ENCODE results near the gene OSBP2.

The OSBP2 gene

DNA sequence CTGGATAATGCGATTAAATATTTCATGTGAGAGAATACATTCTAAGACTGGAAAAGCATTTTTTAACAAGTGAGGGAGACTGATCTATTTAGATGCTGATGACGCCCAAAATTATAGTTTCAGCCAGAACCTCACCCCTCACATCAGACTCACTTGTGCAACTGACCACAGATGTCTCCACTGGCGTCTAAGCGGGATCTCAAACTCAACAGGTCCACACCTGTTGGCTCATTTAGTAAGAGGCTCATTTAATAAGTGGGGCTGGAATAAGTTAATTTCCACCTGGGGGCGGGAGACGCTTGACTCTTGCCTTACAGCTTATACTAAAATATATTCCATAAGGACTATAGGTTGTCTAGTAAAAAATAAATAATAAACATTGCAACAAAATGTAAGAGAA, 226.4 kb downstream of the OSBP2 start:
- H3K9me3 ChIP-seq (ENCODE audit: low read length): no peaks in the 10 kb centered on the region
- H3K27ac ChIP-seq (ENCODE audit: low read depth, low read length): no peak overlapping the region
- H3K27me3 ChIP-seq (ENCODE audit: control insufficient read depth in 1 of 2, insufficient read depth in 2 of 2, low read length in 2 of 2): no peaks in the 10 kb centered on the region
- no peak overlapping the region for H3K9ac ChIP-seq (ENCODE audit: low read length)
- peaks cover 9% of the 10 kb centered on the region for H3K36me3 ChIP-seq (ENCODE audit: insufficient read depth, low read length)
- peaks cover 13% of the 10 kb centered on the region for H3K4me1 ChIP-seq (ENCODE audit: insufficient read depth, low read length)
- peak overlapping the region in 1 of 2 donors; percentile 58 for H3K4me3 ChIP-seq (ENCODE audit: low read depth in 1 of 2, low read length in 2 of 2)

- Histone ChIP-seq H3K27me3 (ENCODE audit: control insufficient read depth in 1 of 2, insufficient read depth in 2 of 2, low read length in 2 of 2) (no peaks in the 10 kb centered on the region), H3K9me3 (ENCODE audit: low read length) (no peaks in the 10 kb centered on the region), H3K4me3 (ENCODE audit: low read depth in 1 of 2, low read length in 2 of 2) (peak overlapping the region; percentile 14 to 58), H3K4me1 (ENCODE audit: insufficient read depth, low read length) (peaks cover 13% of the 10 kb centered on the region), H3K9ac (ENCODE audit: low read length) (peak overlapping the region; percentile 27), H3K36me3 (ENCODE audit: insufficient read depth, low read length) (peaks cover 19% of the 10 kb centered on the region), H3K27ac (ENCODE audit: low read depth, low read length) (peak overlapping the region; percentile 56)
Observed at GRCh38 chr22:30922151-30922611, 227.5 kb downstream of the OSBP2 start.

DNA sequence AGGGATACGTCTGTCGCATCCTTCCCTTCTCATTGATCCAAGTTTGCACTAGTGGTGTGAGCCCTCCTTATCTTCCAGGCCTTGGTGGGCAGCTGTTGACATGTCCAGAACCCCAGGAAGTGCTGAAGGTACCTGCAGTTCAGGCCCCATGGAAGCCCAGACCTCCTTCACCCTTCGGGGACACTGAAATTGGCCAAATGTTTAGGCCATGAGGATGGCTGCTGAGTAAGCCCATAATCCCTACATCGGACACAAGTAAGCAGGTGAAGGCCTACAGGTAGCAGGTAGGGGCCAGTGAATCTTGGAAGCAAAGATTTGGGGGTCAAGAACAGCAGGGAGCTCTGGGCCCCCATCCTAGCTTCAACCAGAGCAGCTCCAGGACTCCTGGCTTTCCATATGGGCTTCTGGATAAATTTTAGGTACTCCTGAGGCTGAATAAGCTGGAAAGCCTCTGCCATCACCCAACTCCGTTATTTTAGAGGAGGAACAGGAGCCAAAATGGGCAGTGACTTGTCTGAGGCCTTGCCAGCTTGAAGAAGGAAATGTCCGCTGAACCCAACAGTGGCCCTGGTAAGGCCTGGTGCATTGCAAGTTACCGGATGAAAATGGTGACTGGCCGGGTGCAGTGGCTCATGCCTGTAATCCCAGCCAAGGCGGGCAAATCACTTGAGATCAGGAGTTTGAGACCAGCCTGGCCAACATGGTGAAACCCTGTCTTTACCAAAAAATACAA, 228.7 kb downstream of the OSBP2 start:
- no peaks in the 10 kb centered on the region for H3K9me3 ChIP-seq (ENCODE audit: low read length)
- H3K4me3 ChIP-seq (ENCODE audit: low read depth in 1 of 2, low read length in 2 of 2): no peak overlapping the region
- no peak overlapping the region for H3K27ac ChIP-seq (ENCODE audit: low read depth, low read length)
- H3K9ac ChIP-seq (ENCODE audit: low read length): no peak overlapping the region
- peaks cover 31% of the 10 kb centered on the region for H3K36me3 ChIP-seq (ENCODE audit: insufficient read depth, low read length)
- H3K4me1 ChIP-seq (ENCODE audit: insufficient read depth, low read length): peaks cover 13% of the 10 kb centered on the region
- H3K27me3 ChIP-seq (ENCODE audit: control insufficient read depth in 1 of 2, insufficient read depth in 2 of 2, low read length in 2 of 2): no peaks in the 10 kb centered on the region

DNA sequence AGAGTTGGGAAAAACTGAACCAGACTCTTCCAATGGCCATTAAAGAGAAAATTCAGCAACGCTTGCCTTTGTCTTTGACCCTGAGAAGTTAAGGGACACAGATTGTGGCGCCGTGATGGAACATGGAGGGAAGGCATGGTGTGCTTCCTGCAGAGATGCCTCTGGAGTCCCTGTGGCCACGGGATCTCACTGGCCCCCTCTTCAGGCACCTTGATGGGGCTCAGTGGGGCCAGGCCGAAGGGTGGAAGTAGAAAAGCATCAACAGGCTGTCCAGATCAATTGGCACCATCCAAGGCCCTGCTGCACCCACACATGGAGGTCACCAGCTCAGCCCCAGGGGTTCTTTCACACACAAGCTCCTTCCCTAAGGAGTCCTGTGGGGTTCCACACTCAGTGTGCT, 231.0 kb downstream of the OSBP2 start:
- Histone ChIP-seq H3K9ac (ENCODE audit: low read length) (no peak overlapping the region), H3K9me3 (ENCODE audit: low read length) (no peaks in the 10 kb centered on the region), H3K27ac (ENCODE audit: low read depth, low read length) (no peak overlapping the region), H3K4me3 (ENCODE audit: low read depth in 1 of 2, low read length in 2 of 2) (no peak overlapping the region), H3K4me1 (ENCODE audit: insufficient read depth, low read length) (peaks cover 13% of the 10 kb centered on the region), H3K36me3 (ENCODE audit: insufficient read depth, low read length) (peaks cover 46% of the 10 kb centered on the region), H3K27me3 (ENCODE audit: control insufficient read depth in 1 of 2, insufficient read depth in 2 of 2, low read length in 2 of 2) (no peaks in the 10 kb centered on the region)

DNA sequence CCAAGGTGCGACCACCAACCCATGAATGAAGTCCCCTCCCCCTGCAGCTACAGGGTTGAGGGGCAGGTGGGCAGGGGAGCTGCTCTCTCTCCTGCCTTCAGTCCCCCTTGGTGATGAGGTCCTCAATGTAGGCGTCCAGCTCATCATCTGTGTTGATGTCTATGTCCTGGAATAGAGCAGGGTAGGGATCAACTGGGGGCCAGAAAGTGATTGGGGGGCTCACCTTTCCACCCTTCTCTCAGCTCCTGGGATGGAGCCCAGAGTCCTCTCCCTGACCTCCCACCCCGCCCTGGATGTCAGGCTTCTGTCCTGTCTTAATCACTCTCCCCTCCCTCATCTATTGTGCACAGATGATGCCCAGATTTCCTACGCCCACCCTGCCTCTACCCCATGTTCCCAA, 232.0 kb downstream of the OSBP2 start:
- Histone ChIP-seq H3K9me3 (ENCODE audit: low read length) (no peaks in the 10 kb centered on the region), H3K27ac (ENCODE audit: low read depth, low read length) (no peak overlapping the region), H3K4me1 (ENCODE audit: insufficient read depth, low read length) (peaks cover 6% of the 10 kb centered on the region), H3K27me3 (ENCODE audit: control insufficient read depth in 1 of 2, insufficient read depth in 2 of 2, low read length in 2 of 2) (no peaks in the 10 kb centered on the region), H3K9ac (ENCODE audit: low read length) (no peak overlapping the region), H3K36me3 (ENCODE audit: insufficient read depth, low read length) (peaks cover 56% of the 10 kb centered on the region), H3K4me3 (ENCODE audit: low read depth in 1 of 2, low read length in 2 of 2) (no peak overlapping the region)

GRCh38 chr22:30927806-30928205, 233.1 kb downstream of the OSBP2 start:
- Histone ChIP-seq H3K4me1 (ENCODE audit: insufficient read depth, low read length) (no peaks in the 10 kb centered on the region), H3K9me3 (ENCODE audit: low read length) (no peaks in the 10 kb centered on the region), H3K27ac (ENCODE audit: low read depth, low read length) (no peak overlapping the region), H3K27me3 (ENCODE audit: control insufficient read depth in 1 of 2, insufficient read depth in 2 of 2, low read length in 2 of 2) (no peaks in the 10 kb centered on the region), H3K36me3 (ENCODE audit: insufficient read depth, low read length) (peaks cover 67% of the 10 kb centered on the region), H3K9ac (ENCODE audit: low read length) (no peak overlapping the region), H3K4me3 (ENCODE audit: low read depth in 1 of 2, low read length in 2 of 2) (no peak overlapping the region)

DNA sequence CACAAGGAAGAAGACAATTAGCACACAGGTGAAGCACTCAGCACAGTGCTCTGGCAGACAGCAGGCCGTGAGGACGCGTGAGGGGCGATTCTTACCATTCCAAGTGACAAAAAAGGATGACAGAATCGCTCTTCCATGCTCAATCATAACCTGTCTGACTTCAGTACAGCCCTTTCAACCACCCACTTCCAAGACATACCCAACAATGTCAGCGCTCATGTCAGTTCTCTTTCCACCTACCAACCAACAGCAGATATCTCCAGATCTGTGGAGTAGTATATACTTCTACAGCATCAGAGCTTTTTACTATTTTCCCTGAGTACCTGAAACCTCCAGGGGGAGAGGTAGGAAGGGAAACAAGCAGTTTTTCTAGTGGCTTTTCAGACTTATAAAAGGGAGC, 233.7 kb downstream of the OSBP2 start:
- Histone ChIP-seq H3K9ac (ENCODE audit: low read length) (no peak overlapping the region), H3K27me3 (ENCODE audit: control insufficient read depth in 1 of 2, insufficient read depth in 2 of 2, low read length in 2 of 2) (no peaks in the 10 kb centered on the region), H3K4me3 (ENCODE audit: low read depth in 1 of 2, low read length in 2 of 2) (no peak overlapping the region), H3K9me3 (ENCODE audit: low read length) (no peaks in the 10 kb centered on the region), H3K36me3 (ENCODE audit: insufficient read depth, low read length) (peaks cover 73% of the 10 kb centered on the region), H3K4me1 (ENCODE audit: insufficient read depth, low read length) (no peaks in the 10 kb centered on the region), H3K27ac (ENCODE audit: low read depth, low read length) (no peak overlapping the region)

- H3K9me3 ChIP-seq (ENCODE audit: low read length): no peaks in the 10 kb centered on the region
- H3K36me3 ChIP-seq (ENCODE audit: insufficient read depth, low read length): peaks cover 91% of the 10 kb centered on the region
- no peak overlapping the region for H3K27ac ChIP-seq (ENCODE audit: low read depth, low read length)
- no peaks in the 10 kb centered on the region for H3K27me3 ChIP-seq (ENCODE audit: control insufficient read depth in 1 of 2, insufficient read depth in 2 of 2, low read length in 2 of 2)
- H3K4me1 ChIP-seq (ENCODE audit: insufficient read depth, low read length): no peaks in the 10 kb centered on the region
- no peak overlapping the region for H3K4me3 ChIP-seq (ENCODE audit: low read depth in 1 of 2, low read length in 2 of 2)
- H3K9ac ChIP-seq (ENCODE audit: low read length): no peak overlapping the region
Observed at GRCh38 chr22:30930228-30930627, 235.6 kb downstream of the OSBP2 start.

- Histone ChIP-seq H3K9me3 (ENCODE audit: low read length) (no peaks in the 10 kb centered on the region), H3K9ac (ENCODE audit: low read length) (no peak overlapping the region), H3K27me3 (ENCODE audit: control insufficient read depth in 1 of 2, insufficient read depth in 2 of 2, low read length in 2 of 2) (no peaks in the 10 kb centered on the region), H3K36me3 (ENCODE audit: insufficient read depth, low read length) (peaks cover 92% of the 10 kb centered on the region), H3K27ac (ENCODE audit: low read depth, low read length) (no peak overlapping the region), H3K4me3 (ENCODE audit: low read depth in 1 of 2, low read length in 2 of 2) (no peak overlapping the region), H3K4me1 (ENCODE audit: insufficient read depth, low read length) (no peaks in the 10 kb centered on the region)
Observed at GRCh38 chr22:30931541-30932300, 237.0 kb downstream of the OSBP2 start.

DNA sequence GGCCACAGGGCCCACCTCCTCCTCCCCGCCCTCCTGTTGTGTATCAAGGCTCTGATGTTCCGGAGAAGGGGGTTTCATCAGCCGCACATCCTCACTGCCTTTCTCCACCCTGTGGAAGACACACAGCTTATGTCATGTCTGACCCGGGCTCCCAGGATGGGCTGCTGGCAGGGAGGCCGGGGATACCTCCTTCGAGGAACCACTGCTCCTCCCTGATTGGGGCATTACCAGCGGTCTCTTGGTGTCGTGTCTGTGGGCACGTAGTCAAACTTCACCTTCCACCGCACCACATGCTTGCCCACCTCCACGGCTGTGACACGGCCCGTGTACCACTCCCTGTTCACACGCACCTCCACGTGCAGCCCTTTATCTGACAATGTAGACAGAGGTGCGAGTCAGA, 238.0 kb downstream of the OSBP2 start:
- Histone ChIP-seq H3K36me3 (ENCODE audit: insufficient read depth, low read length) (peaks cover 92% of the 10 kb centered on the region), H3K9ac (ENCODE audit: low read length) (no peak overlapping the region), H3K27me3 (ENCODE audit: control insufficient read depth in 1 of 2, insufficient read depth in 2 of 2, low read length in 2 of 2) (no peaks in the 10 kb centered on the region), H3K9me3 (ENCODE audit: low read length) (no peaks in the 10 kb centered on the region), H3K4me3 (ENCODE audit: low read depth in 1 of 2, low read length in 2 of 2) (no peak overlapping the region), H3K4me1 (ENCODE audit: insufficient read depth, low read length) (no peaks in the 10 kb centered on the region), H3K27ac (ENCODE audit: low read depth, low read length) (no peak overlapping the region)

GRCh38 chr22:30933457-30933856, 238.8 kb downstream of the OSBP2 start:
- Histone ChIP-seq H3K36me3 (ENCODE audit: insufficient read depth, low read length) (peaks cover 90% of the 10 kb centered on the region), H3K9me3 (ENCODE audit: low read length) (no peaks in the 10 kb centered on the region), H3K4me1 (ENCODE audit: insufficient read depth, low read length) (no peaks in the 10 kb centered on the region), H3K4me3 (ENCODE audit: low read depth in 1 of 2, low read length in 2 of 2) (no peak overlapping the region), H3K27me3 (ENCODE audit: control insufficient read depth in 1 of 2, insufficient read depth in 2 of 2, low read length in 2 of 2) (no peaks in the 10 kb centered on the region), H3K27ac (ENCODE audit: low read depth, low read length) (no peak overlapping the region), H3K9ac (ENCODE audit: low read length) (no peak overlapping the region)
